DLD1 (cell line): ENCODE measurements around the gene RAPGEF1.
"Not testable (repeated sequence)": the region's sequence is repeated elsewhere in the genome, so short reads cannot be mapped to it uniquely, and the experiment has no call there.

Experiments
- in situ Hi-C: cut with HindIII; loops from 2 replicates; pipeline ENCODE4 v1.10.0; 2017; ENCODE audit warnings: low sequenced_read_pairs

RAPGEF1 gene

GRCh38 chr9:131728961-131729360 lies 10.9 kb downstream of the RAPGEF1 start:
- in situ Hi-C loops = no loop called here

- in situ Hi-C loops = no loop called here
These were observed 11.3 kb downstream of the RAPGEF1 start for GRCh38 chr9:131728546-131728910.

- in situ Hi-C loops = no loop called here
These were observed 11.9 kb downstream of the RAPGEF1 start for GRCh38 chr9:131727795-131728545.

GRCh38 chr9:131727184-131727759 lies 12.6 kb downstream of the RAPGEF1 start:
- in situ Hi-C loops = no loop called here

GRCh38 chr9:131724683-131725082 lies 15.2 kb downstream of the RAPGEF1 start:
- in situ Hi-C loops = no loop called here

- in situ Hi-C loops = no loop called here
These were observed 16.2 kb downstream of the RAPGEF1 start for GRCh38 chr9:131723632-131724031.

GRCh38 chr9:131722255-131722654 lies 17.6 kb downstream of the RAPGEF1 start:
- in situ Hi-C loops = no loop called here

GRCh38 chr9:131721076-131721475 lies 18.8 kb downstream of the RAPGEF1 start:
- in situ Hi-C loops = no loop called here

- in situ Hi-C loops = no loop called here
These were observed 19.5 kb downstream of the RAPGEF1 start for GRCh38 chr9:131720330-131720729.

- in situ Hi-C loops = no loop called here
These were observed 20.5 kb downstream of the RAPGEF1 start for GRCh38 chr9:131719262-131719908.

GRCh38 chr9:131717719-131718460 lies 22.0 kb downstream of the RAPGEF1 start:
- in situ Hi-C loops = no loop called here

GRCh38 chr9:131715906-131716305 lies 24.0 kb downstream of the RAPGEF1 start:
- in situ Hi-C loops = no loop called here

- in situ Hi-C loops = no loop called here
These were observed 25.1 kb downstream of the RAPGEF1 start for GRCh38 chr9:131714821-131715220.

- in situ Hi-C loops = no loop called here
These were observed 25.7 kb downstream of the RAPGEF1 start for GRCh38 chr9:131714161-131714646.

GRCh38 chr9:131713016-131713415 lies 26.9 kb downstream of the RAPGEF1 start:
- in situ Hi-C loops = no loop called here

- in situ Hi-C loops = no loop called here
These were observed 27.6 kb downstream of the RAPGEF1 start for GRCh38 chr9:131712151-131712716.

- in situ Hi-C loops = no loop called here
These were observed 30.0 kb downstream of the RAPGEF1 start for GRCh38 chr9:131709771-131710431.

- in situ Hi-C loops = not testable (repeated sequence)
These were observed 30.7 kb downstream of the RAPGEF1 start for GRCh38 chr9:131709010-131709770.

GRCh38 chr9:131708226-131709002 lies 31.5 kb downstream of the RAPGEF1 start:
- in situ Hi-C loops = no loop called here
